ENCODE results near the gene EHD3. TPM values are rescaled to one million over a fixed set of nuclear protein-coding genes. Genes with fewer than 3 reads are reported as not detected.

EHD3 gene
- total RNA-seq, 5 donors from 2014 or later (not counting 1 experiment from before 2014, with no cell fraction given) = 2.9 to 4.2 (median 4.0) TPM

DNA sequence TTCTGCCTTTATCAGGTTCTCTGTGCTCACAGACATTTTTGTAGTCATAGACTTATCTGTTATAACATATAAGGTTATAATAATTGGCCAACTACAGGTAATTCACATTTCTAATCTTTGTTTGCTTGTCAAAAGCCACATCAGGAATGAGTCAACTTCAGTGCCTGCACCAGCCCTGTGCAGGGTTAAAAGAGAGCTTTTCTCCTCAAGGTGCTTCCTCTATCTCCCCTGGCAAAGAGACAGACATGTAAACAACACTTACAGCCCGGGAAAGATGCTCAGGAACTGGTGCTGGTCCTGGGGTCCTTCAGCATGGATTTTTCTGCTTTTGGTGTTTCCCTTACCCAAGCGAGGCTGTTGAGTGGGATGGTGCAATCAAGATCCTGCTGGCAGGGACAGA, 7.7 kb upstream of the EHD3 start:
- peaks cover 0 to 2% of the 10 kb centered on the region in 2 experiments for H3K4me1 ChIP-seq (ENCODE audit: control insufficient read depth in 1 of 2, extremely low read depth in 1 of 2, insufficient read depth in 2 of 2, low read length in 2 of 2)
- Mint-ChIP-seq H3K36me3 (peaks cover 4% of the 10 kb centered on the region), H3K27me3 (peaks cover 14 to 23% of the 10 kb centered on the region in 2 donors), H3K27ac (no peak overlapping the region), H3K9me3 (no peaks in the 10 kb centered on the region), H3K4me1 (peaks cover 0 to 2% (median 0%) of the 10 kb centered on the region in 3 donors), H3K4me3 (no peak overlapping the region)
- no peak overlapping the region for H3K27ac ChIP-seq (ENCODE audit: low read length)
- no peak for DNase-seq
- H3K36me3 ChIP-seq (ENCODE audit: control insufficient read depth in 2 of 2, extremely low read depth in 1 of 2, insufficient read depth in 1 of 2, low read length in 1 of 2) = no peaks in the 10 kb centered on the region
- no peak overlapping the region for H3K4me3 ChIP-seq (ENCODE audit: control insufficient read depth in 1 of 2, extremely low read depth in 1 of 2, low read length in 1 of 2)
- WGBS (ENCODE audit: insufficient coverage) = no CpG with 5 or more reads among the region's 2 CpGs
- H3K9me3 ChIP-seq = no peaks in the 10 kb centered on the region
- ChIA-PET POLR2A (no interaction called here), CTCF (no interaction called here)
- H3K27me3 ChIP-seq (replicated peaks in 1 of 2; ENCODE audit: control insufficient read depth in 2 of 2, extremely low read depth in 1 of 2, insufficient read depth in 2 of 2, low read length in 1 of 2) = peaks cover 0 to 2% of the 10 kb centered on the region in 2 experiments
- ATAC-seq (replicated peaks in 1 of 4) = no peak

DNA sequence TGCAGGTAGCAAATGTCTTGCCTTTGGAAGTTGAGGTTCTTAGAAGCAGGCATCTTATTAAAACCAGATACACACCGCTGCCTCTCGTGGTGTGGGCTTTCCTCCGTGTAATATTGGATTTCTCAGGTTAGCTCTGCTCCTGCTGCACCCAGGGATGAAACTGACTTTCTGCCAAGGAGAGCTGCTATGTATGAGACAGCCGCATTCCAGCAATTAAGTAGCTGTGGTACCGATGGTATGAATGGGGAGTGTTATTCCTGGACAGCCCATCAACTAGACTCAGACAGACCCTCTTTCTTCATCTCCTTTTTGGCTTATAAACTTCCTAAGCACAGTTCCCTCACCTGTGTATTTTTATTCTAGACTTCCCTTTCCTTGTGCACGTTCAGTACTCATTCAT, 6.8 kb upstream of the EHD3 start:
- DNase-seq (no peak), ATAC-seq (replicated peaks in 1 of 4) (no peak)
- Histone ChIP-seq H3K36me3 (ENCODE audit: control insufficient read depth in 2 of 2, extremely low read depth in 1 of 2, insufficient read depth in 1 of 2, low read length in 1 of 2) (no peaks in the 10 kb centered on the region), H3K27me3 (replicated peaks in 1 of 2; ENCODE audit: control insufficient read depth in 2 of 2, extremely low read depth in 1 of 2, insufficient read depth in 2 of 2, low read length in 1 of 2) (peaks cover 0 to 2% of the 10 kb centered on the region in 2 experiments), H3K9me3 (no peaks in the 10 kb centered on the region), H3K4me3 (ENCODE audit: control insufficient read depth in 1 of 2, extremely low read depth in 1 of 2, low read length in 1 of 2) (no peak overlapping the region), H3K27ac (ENCODE audit: low read length) (no peak overlapping the region), H3K4me1 (ENCODE audit: control insufficient read depth in 1 of 2, extremely low read depth in 1 of 2, insufficient read depth in 2 of 2, low read length in 2 of 2) (no peaks in the 10 kb centered on the region)
- Mint-ChIP-seq H3K27ac (no peak overlapping the region), H3K4me3 (no peak overlapping the region), H3K36me3 (peaks cover 4% of the 10 kb centered on the region), H3K4me1 (no peaks in the 10 kb centered on the region), H3K27me3 (peaks cover 11 to 18% of the 10 kb centered on the region in 2 donors), H3K9me3 (no peaks in the 10 kb centered on the region)
- no CpG with 5 or more reads among the region's 6 CpGs for WGBS (ENCODE audit: insufficient coverage)
- POLR2A ChIA-PET = no interaction called here
- CTCF ChIA-PET = interaction anchor here (0.6 kb wide), 2 partner anchors 20 to 1112 kb away, joined by 4 read pairs; no protein-coding TSS in a partner anchor

GRCh38 chr2:31227711-31228125, 6.2 kb upstream of the EHD3 start:
- POLR2A ChIA-PET = interaction anchor here in 1 of 2 donors (0.5 kb wide), 1 partner anchor 1524 kb away, joined by 3 read pairs; no protein-coding TSS in a partner anchor
- peaks cover 9 to 15% of the 10 kb centered on the region in 2 donors for H3K27me3 Mint-ChIP-seq
- H3K4me1 Mint-ChIP-seq = no peaks in the 10 kb centered on the region
- no peak for ATAC-seq (replicated peaks in 1 of 4)
- H3K4me3 Mint-ChIP-seq = no peak overlapping the region
- Histone ChIP-seq H3K4me3 (ENCODE audit: control insufficient read depth in 1 of 2, extremely low read depth in 1 of 2, low read length in 1 of 2) (no peak overlapping the region), H3K9me3 (no peaks in the 10 kb centered on the region), H3K27me3 (replicated peaks in 1 of 2; ENCODE audit: control insufficient read depth in 2 of 2, extremely low read depth in 1 of 2, insufficient read depth in 2 of 2, low read length in 1 of 2) (peaks cover 0 to 2% of the 10 kb centered on the region in 2 experiments), H3K27ac (ENCODE audit: low read length) (no peak overlapping the region), H3K4me1 (ENCODE audit: control insufficient read depth in 1 of 2, extremely low read depth in 1 of 2, insufficient read depth in 2 of 2, low read length in 2 of 2) (no peaks in the 10 kb centered on the region), H3K36me3 (ENCODE audit: control insufficient read depth in 2 of 2, extremely low read depth in 1 of 2, insufficient read depth in 1 of 2, low read length in 1 of 2) (no peaks in the 10 kb centered on the region)
- 96% methylated on average over 6 of the region's 10 CpGs for WGBS (ENCODE audit: insufficient coverage)
- no peak overlapping the region for H3K27ac Mint-ChIP-seq
- CTCF ChIA-PET = interaction anchor here in 1 of 2 donors (0.6 kb wide), 1 partner anchor 1113 kb away, joined by 4 read pairs; no protein-coding TSS in a partner anchor
- H3K9me3 Mint-ChIP-seq = no peaks in the 10 kb centered on the region
- peaks cover 4% of the 10 kb centered on the region for H3K36me3 Mint-ChIP-seq
- no peak for DNase-seq

DNA sequence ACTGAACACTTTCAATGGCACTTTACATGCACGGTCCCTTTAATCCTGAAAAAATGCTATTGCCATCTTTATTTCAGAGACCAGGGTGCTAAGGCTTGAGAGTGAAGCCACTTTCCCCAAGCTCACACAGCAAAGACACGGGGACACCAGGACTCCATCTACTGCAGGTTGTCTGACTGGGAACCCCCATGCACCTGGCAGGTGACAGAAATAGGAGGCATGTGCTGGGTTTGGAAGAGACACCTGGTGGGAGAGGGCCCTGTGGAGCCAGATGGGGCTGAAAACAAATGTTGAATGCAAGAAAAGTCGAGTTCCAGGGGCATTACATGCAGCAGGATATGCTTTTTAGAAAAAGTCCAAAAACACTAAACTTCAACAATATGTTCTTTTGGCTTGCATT, 5.2 kb upstream of the EHD3 start:
- Mint-ChIP-seq H3K4me3 (no peak overlapping the region), H3K4me1 (peaks cover 7 to 8% (median 7%) of the 10 kb centered on the region in 3 donors), H3K9me3 (no peaks in the 10 kb centered on the region), H3K36me3 (peaks cover 3% of the 10 kb centered on the region), H3K27ac (no peak overlapping the region), H3K27me3 (peaks cover 7 to 9% of the 10 kb centered on the region in 2 donors)
- no peaks in the 10 kb centered on the region for H3K36me3 ChIP-seq (ENCODE audit: control insufficient read depth in 2 of 2, extremely low read depth in 1 of 2, insufficient read depth in 1 of 2, low read length in 1 of 2)
- H3K4me3 ChIP-seq (ENCODE audit: control insufficient read depth in 1 of 2, extremely low read depth in 1 of 2, low read length in 1 of 2) = no peak overlapping the region
- ATAC-seq (replicated peaks in 1 of 4) = no peak
- DNase-seq = no peak
- H3K27ac ChIP-seq (ENCODE audit: low read length) = no peak overlapping the region
- H3K9me3 ChIP-seq = no peaks in the 10 kb centered on the region
- POLR2A ChIA-PET = no interaction called here
- WGBS (ENCODE audit: insufficient coverage) = no CpG with 5 or more reads among the region's 3 CpGs
- peaks cover 5 to 6% of the 10 kb centered on the region in 2 experiments for H3K4me1 ChIP-seq (ENCODE audit: control insufficient read depth in 1 of 2, extremely low read depth in 1 of 2, insufficient read depth in 2 of 2, low read length in 2 of 2)
- CTCF ChIA-PET = no interaction called here
- H3K27me3 ChIP-seq (replicated peaks in 1 of 2; ENCODE audit: control insufficient read depth in 2 of 2, extremely low read depth in 1 of 2, insufficient read depth in 2 of 2, low read length in 1 of 2) = peaks cover 0 to 2% of the 10 kb centered on the region in 2 experiments

GRCh38 chr2:31230751-31231150, 3.2 kb upstream of the EHD3 start:
- H3K36me3 Mint-ChIP-seq = no peaks in the 10 kb centered on the region
- no peak overlapping the region for H3K27ac ChIP-seq (ENCODE audit: low read length)
- H3K36me3 ChIP-seq (ENCODE audit: control insufficient read depth in 2 of 2, extremely low read depth in 1 of 2, insufficient read depth in 1 of 2, low read length in 1 of 2) = no peaks in the 10 kb centered on the region
- no peak overlapping the region for H3K27ac Mint-ChIP-seq
- ATAC-seq (replicated peaks in 1 of 4) (no peak), DNase-seq (no peak)
- CTCF ChIA-PET = no interaction called here
- no peak overlapping the region for H3K4me3 Mint-ChIP-seq
- H3K27me3 ChIP-seq (replicated peaks in 1 of 2; ENCODE audit: control insufficient read depth in 2 of 2, extremely low read depth in 1 of 2, insufficient read depth in 2 of 2, low read length in 1 of 2) = peaks cover 0 to 2% of the 10 kb centered on the region in 2 experiments
- H3K9me3 Mint-ChIP-seq = no peaks in the 10 kb centered on the region
- no peak overlapping the region for H3K4me3 ChIP-seq (ENCODE audit: control insufficient read depth in 1 of 2, extremely low read depth in 1 of 2, low read length in 1 of 2)
- peaks cover 17 to 21% (median 20%) of the 10 kb centered on the region in 3 donors for H3K4me1 Mint-ChIP-seq
- POLR2A ChIA-PET = no interaction called here
- WGBS (ENCODE audit: insufficient coverage) = 100% methylated on average over 1 of the region's 3 CpGs
- peaks cover 7 to 22% of the 10 kb centered on the region in 2 experiments for H3K4me1 ChIP-seq (ENCODE audit: control insufficient read depth in 1 of 2, extremely low read depth in 1 of 2, insufficient read depth in 2 of 2, low read length in 2 of 2)
- no peaks in the 10 kb centered on the region for H3K9me3 ChIP-seq
- peaks cover 2 to 9% of the 10 kb centered on the region in 2 donors for H3K27me3 Mint-ChIP-seq

DNA sequence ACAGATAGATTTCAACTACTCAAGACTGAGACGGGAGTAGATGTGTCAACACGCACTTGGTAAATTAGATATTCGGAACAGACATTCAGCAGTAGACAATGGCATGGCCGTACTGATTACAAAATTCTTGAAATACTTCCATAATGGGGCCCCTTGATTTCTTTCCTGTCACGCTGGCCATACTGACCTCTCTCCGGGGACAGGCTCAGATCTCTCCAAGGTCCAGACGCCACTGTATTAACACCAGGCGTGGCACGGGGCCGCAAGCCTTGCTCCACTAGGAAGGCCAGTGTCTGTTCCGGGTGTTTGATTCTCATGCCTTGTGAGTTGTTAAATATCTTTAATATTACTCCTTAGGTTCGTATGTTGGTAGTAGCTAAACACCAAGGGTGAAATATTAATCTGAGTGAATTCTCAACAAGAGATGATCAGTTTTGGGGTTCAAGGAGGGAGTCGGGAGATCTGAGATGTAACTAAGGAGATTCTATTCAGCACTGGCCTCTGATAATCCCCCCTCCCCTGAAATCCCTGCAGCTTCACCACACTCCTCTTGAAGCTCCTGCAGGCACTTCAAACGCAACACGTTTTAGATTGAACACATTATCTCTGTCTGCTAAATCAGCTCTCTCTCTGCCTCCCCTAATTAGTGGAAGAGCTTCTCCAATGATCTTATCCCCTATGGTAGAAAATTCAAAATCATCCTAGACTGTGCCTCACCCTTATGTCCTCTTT, 2.2 kb upstream of the EHD3 start:
- Mint-ChIP-seq H3K4me1 (peaks cover 17 to 29% (median 24%) of the 10 kb centered on the region in 3 donors), H3K27ac (no peak overlapping the region), H3K9me3 (no peaks in the 10 kb centered on the region), H3K36me3 (no peaks in the 10 kb centered on the region), H3K4me3 (no peak overlapping the region), H3K27me3 (peaks cover 2 to 9% of the 10 kb centered on the region in 2 donors)
- H3K9me3 ChIP-seq = no peaks in the 10 kb centered on the region
- no peak overlapping the region for H3K27ac ChIP-seq (ENCODE audit: low read length)
- no peak for DNase-seq
- POLR2A ChIA-PET = no interaction called here
- 100% methylated on average over 5 of the region's 15 CpGs for WGBS (ENCODE audit: insufficient coverage)
- H3K4me1 ChIP-seq (ENCODE audit: control insufficient read depth in 1 of 2, extremely low read depth in 1 of 2, insufficient read depth in 2 of 2, low read length in 2 of 2) = peaks cover 7 to 22% of the 10 kb centered on the region in 2 experiments
- H3K36me3 ChIP-seq (ENCODE audit: control insufficient read depth in 2 of 2, extremely low read depth in 1 of 2, insufficient read depth in 1 of 2, low read length in 1 of 2) = no peaks in the 10 kb centered on the region
- no peak for ATAC-seq (replicated peaks in 1 of 4)
- no peak overlapping the region for H3K4me3 ChIP-seq (ENCODE audit: control insufficient read depth in 1 of 2, extremely low read depth in 1 of 2, low read length in 1 of 2)
- peaks cover 0 to 2% of the 10 kb centered on the region in 2 experiments for H3K27me3 ChIP-seq (replicated peaks in 1 of 2; ENCODE audit: control insufficient read depth in 2 of 2, extremely low read depth in 1 of 2, insufficient read depth in 2 of 2, low read length in 1 of 2)
- CTCF ChIA-PET = no interaction called here

Data from T-cell (primary cell).